NOMO-1 (cell line): Measurements from ENCODE around the gene ROBO1.

Source experiments
- DNase-seq, 2 experiments: peaks; one replicate each; lab custom pipeline; 2025; ENCODE audit not compliant: unreplicated experiment in 2 of 2; lab: John Stamatoyannopoulos, UW

ROBO1 gene

GRCh38 chr3:79390352-79390751 is 377.4 kb downstream of the ROBO1 start:
- no peak for DNase-seq

DNA sequence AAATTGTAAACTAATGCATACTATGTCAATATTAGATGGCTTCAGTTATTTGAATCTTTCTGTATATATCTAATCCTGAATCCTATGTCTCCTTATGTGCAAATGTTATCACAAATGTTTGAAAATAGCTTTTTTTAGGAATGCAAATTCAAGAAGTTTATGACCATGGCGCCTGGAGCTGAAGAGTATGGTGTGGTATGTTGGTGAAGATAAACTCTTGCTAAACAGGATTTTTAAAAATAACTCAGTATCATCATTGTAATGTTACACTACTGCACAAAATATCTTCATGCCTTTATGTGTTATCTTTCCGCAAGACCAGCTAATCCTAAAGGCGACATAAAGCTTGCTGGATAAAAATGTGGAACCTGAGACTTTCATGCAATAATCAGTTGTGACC is 382.6 kb downstream of the ROBO1 start:
- no peak for DNase-seq

DNA sequence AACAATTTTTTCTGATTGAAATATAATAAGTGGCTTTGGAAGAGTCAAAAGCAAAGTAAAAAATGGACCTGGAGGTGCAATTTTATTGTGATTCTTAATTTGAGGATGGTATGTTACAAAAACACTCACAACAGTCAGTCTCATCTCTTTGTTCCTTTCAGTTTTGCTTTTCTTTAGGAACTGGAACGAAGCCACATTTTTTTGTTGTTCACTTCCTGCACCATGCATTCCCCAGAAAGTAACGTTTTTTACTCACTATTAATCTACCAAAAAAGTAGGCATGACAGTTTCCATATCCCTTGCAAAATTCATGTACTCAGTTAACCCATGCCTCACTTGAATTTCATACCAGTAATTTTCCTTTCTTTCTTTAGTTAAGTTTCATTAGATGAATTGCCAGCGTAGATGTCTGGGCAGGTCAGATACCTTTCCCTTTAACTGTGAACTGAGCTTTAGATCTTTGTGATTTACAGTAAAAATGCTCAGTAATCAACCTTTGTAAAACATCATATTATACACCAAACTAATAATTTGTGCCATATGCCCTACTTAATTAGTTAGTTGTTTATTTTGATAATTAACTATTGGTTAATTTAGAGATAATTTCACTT is 384.3 kb downstream of the ROBO1 start:
- DNase-seq = no peak

DNA sequence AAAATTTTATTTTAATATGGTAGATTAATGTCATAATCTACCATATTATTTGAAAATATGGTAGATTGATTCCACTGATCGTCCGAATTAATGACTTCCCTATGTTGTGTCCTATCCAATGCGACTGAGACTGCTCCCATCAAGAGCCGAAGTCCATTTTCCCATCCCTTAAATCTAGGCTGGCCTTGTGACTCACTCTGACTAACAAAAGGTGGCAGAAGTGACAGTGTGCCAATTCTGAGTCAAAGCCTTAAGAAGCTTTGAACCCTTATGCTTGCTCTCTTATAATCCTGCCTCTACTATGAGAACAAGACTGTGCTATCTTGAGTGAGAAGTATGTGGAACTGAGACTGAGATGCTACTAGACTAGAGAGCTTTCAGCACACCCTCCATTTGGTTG is 387.2 kb downstream of the ROBO1 start:
- no peak for DNase-seq

- no peak for DNase-seq
These were observed 389.7 kb downstream of the ROBO1 start for GRCh38 chr3:79378064-79378463.

DNA sequence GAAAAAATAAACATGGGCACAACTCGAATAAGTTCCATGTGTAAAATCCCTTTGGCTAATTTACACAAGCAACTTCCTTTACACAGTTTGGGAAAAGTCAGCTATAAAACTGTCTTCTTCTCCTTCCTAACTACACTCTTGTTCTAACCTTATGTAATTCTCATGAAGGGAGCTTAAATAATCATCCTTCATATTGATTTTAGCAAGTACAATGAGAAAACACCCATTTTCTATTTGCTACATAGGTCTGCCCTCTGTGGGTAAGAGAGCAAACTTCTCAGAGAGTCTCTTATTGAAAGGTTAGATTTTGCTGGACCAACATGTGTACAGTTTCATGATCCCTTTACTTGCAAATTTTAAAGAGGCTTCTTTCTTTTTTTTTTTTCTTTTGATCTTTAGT is 398.5 kb downstream of the ROBO1 start:
- DNase-seq = no peak

DNA sequence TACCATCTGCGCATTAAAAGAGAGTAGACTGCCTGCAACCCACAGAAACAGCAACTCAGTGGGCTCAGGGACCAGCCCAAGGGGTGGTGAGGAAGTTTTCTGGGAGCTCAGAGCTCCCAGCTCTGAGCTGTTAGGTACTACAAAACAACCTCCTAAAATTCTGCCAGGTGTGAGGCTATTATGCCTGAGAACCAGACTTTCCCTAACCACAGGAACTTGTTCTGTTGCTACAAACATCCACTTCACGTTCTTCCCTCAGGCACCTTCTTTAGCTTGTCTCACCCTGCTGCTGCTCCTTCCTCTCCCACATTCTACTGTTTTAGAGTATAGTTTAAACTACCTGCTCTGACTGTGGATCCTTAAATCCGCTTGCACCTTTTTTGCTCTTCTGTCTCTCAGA is 399.4 kb downstream of the ROBO1 start:
- no peak for DNase-seq

DNA sequence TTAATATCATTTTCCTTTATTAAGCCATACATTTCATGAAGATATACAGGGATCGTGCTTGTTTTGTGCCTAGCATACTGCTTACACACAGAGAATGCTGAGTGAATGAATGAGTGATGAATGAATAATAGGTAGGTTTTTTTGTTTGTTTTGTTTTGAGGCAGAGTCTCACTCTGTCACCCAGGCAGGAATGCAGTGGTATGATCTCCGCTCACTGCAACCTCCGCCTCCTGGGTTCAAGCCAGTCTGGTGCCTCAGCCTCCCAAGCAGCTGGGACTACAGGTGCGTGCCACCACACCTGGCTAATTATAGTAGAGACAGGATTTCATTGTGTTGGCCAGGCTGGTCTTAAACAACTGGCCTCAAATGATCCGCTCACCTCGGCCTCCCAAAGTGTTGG is 400.0 kb downstream of the ROBO1 start:
- DNase-seq = no peak

GRCh38 chr3:79367066-79367465 is 400.7 kb downstream of the ROBO1 start:
- no peak for DNase-seq

- no peak for DNase-seq
These were observed 401.4 kb downstream of the ROBO1 start for GRCh38 chr3:79366414-79366813.

GRCh38 chr3:79364784-79365183 is 403.0 kb downstream of the ROBO1 start:
- no peak for DNase-seq

DNA sequence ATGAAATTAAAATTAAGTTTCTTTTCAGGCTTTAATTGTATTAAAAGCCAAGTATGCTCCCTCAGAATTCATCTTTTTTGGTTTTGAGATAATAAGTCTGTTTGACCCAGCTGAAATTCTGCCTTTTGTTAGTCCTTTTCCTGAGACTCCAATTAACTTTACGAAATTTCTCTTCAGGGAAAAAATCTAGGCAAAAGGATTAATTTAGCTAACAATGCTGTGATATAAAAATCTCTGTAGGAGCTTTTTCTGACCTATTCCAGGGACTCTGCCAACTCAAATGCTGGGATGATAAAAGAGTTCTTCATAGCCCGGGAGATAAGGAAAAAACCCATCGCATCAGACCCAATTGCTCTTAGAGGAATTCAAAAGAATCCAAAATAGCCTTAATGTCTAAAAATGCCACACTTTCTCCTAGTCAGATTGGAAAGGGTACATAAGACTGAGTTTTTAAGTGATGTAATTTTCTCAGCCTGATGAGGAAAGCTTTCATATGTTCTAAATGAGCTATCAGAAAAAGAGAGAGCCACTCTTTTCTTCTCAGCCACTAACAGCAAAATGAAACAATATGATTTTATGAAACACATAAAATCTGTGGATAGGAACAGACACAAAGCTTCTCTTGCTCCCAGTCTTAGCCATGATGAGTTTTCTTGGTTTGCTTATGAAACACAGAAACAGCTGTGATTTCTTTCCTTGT is 405.1 kb downstream of the ROBO1 start:
- no peak for DNase-seq

GRCh38 chr3:79361748-79362378 is 405.9 kb downstream of the ROBO1 start:
- DNase-seq = peak; percentile 24 to 66

DNA sequence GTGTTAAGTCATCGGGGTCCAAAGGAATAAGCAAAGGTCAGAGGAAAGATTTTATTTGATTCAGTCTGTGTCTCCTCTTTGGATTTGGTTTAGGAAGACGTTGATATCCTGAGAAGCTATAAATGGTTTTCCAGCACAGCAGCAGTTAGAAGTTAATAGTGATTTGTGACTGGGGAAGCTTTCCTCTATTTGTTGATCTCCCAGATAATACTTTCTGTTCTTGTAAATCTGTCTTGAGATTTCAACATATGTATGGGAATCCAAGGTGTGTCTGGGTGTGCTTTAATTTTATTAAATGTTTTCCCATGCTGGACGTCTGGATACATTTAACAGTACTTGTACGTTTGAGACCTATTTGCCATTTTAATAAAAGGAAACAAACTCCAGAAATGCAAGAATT is 409.5 kb downstream of the ROBO1 start:
- no peak for DNase-seq

GRCh38 chr3:79354179-79354688 is 413.6 kb downstream of the ROBO1 start:
- DNase-seq = peak; percentile 71 to 75

GRCh38 chr3:79351699-79352098 is 416.1 kb downstream of the ROBO1 start:
- no peak for DNase-seq

DNA sequence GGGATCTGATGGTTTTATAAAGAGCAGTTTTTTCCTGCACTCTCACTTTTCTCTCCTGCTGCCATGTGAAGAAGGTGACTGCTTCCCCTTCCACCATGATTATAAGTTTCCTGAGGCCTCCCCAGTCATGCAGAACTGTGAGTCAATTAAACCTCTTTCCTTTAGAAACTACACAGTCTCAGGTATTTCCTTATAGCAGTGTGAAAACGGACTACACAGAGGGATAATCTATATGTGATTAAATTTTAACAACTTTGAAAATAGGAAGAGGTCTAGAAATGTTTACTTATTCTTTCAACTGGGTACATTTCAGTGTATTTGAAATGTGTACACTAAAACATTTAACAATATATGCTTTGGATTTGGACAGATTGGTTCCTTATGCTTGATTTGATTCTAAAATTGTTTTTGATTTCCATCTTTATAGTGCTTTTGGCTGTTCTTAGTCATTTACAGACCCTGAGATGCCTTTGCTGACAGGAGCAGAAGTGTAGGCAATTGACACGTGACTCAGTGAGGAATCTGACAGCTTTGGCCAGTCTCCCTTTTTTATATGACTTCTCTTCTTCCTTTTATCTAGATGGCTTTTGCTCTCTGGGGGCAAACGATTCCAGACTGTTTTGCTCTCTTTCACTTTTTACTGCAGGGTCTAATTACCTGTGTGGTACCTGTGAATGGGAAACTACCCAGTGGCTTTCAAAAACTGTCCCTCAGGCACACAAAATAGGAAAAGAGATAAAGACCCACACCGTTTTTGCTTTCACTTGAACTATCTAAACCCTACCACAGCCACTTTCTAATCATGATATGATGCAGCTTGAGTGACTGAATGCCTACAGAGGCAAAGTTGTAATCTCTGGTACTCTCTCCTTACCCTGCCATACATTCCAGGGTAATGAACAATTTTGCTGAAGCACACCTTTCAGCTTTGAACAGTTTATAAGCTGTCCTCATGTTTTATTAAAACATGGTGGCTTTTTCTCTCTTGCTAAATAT is 422.6 kb downstream of the ROBO1 start:
- DNase-seq = no peak

GRCh38 chr3:79341961-79342360 is 425.8 kb downstream of the ROBO1 start:
- no peak for DNase-seq

GRCh38 chr3:79339846-79340245 is 428.0 kb downstream of the ROBO1 start:
- DNase-seq = no peak

- DNase-seq = no peak
These were observed 430.0 kb downstream of the ROBO1 start for GRCh38 chr3:79337798-79338197.

GRCh38 chr3:79329154-79329553 is 438.6 kb downstream of the ROBO1 start:
- DNase-seq = no peak
